NAMALWA (cell line): ENCODE measurements around the gene MYL2.

ENCODE experiments used
- DNase-seq: peaks from one replicate; pipeline ENCODE4 v3.0.0-alpha.2; 2015; ENCODE audit warnings: low spot score

Gene MYL2

DNA sequence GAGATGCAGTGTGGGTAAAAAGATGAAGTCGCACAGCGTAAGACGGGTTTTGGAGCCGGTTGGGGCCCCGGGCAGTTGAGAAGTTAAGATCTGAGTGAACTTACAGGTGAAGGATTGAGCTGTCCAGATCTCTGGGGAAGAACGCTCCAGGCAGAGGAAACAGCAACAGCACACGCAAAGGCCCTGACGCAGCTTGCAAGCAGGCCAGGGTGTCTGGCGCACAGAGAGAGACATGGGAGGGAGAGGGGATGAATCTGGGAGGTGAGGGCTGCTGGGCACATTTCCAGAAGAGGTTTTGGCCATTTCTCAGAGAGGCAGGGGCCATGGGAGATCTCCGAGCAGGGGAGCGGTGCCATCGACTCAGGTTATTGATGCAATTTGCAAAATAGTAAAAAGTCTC is 31.0 kb downstream of the MYL2 start:
- DNase-seq = no peak

DNA sequence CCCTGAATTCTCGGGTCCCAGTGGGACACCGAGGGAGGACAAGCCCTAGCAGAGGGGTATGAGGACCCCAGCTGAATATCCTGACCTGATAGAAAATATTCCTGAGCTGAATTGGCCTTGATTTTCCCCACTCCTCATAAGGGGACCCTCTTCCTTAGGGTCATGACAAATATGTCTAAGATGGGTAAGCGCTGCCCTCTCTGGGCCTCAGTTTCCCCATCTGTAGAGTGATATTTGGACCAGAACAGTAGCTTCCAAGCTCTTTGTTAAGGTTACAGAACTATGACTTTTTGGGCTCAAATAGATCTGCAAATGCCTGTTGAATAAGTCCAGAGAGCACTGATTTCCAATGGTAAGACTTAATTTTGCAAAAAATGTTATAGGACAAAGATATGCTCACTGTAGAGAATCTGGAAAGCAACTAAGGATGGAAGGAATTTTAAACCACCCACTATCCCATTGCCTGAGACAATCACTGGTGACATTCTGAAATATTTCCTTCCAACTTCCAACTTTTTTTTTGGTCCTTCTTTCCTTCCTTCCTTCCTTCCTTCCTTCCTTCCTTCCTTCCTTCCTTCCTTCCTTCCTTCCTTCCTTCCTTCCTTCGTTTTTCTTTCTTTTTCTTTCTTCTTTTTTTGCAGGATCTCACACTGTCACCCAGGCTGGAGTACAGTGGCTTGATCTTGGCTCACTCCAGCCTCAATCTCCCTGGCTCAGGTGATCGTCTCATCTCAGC is 32.0 kb downstream of the MYL2 start:
- DNase-seq = no peak

DNA sequence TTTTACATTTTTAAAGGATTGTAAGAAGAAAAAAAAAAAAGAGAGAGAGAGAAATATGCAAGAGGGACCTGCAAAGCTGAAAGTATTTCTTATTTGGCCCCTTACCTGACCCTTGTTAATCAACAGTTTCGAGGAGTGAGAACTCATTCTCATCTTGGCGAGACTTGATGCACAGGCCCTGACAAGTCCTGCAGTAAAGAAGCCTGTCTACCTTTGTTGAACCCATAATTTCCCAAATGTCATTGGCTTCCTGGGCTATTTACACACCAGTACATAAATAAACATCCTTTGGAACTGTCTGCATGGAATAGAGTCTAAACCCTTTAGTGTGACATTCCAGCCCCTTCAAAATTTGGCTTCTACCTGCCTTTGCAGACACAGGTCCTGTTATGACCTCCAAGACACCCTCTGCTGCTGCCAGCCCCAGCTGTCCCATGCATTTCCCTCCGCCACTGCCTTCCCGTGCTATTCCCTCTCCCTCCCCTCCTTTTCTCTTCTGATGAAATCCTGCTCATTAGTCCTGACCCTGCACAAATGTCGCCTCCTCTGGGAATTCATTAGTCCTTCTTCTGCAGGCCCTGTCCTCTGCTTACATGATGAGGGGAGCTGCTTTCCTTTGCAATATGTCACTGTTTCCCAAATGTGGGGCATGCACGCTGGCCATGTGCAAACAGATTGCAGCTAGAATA is 35.1 kb downstream of the MYL2 start:
- no peak for DNase-seq

DNA sequence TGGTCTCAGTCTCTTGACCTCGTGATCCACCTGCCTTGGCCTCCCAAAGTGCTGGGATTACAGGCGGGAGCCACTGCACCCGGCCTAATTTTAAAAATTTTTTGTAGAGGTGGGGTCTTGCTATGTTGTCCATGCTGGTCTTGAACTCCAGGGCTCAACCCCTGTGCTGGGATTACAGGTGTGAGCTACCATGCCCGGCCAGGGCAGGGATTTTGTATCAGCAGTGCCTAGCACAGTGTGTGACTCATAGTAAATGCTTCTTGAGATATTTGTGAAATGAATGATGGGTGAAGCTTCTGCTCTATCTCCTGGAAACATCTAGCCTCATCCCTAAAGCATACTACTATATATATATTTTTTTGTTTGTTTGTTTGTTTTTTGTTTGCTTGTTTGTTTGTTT is 37.1 kb downstream of the MYL2 start:
- no peak for DNase-seq

DNA sequence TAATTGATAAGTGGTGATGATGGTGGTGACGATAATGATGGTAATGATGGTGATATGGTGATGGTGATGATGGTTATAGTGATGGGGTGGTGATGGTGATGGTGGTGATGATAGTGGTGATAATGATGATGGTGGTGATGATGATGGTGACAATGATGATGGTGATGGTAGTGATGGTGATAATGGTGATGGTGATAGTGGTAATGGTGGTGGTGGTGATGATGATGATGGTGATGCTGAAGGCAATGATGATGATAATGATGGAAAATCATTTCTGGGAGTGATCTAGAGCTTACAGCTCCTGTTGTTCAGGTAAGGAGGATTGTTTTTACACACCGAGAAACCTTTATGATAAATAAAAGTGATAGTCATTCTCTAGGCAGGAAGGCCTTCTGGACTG is 39.7 kb downstream of the MYL2 start:
- DNase-seq = no peak

DNA sequence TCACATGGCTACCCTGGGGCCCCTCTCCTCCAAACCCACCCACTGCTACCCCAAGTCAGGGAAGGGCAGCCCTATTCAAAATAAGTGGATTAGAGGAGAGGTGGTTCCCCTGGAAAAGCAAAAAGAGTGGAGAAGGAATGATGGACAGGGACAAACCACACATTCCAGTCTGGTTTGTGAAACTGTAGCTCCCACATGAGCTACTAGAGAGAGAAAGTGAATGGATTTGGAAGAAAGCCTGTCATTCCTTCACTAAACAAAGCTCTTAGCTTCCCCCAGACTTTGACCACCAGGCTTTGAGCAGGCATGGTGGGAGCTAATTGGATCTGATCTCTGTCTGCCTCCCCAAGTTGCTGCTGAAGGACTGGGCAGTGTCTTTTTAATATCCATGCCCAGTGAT is 45.6 kb downstream of the MYL2 start:
- DNase-seq = no peak

DNA sequence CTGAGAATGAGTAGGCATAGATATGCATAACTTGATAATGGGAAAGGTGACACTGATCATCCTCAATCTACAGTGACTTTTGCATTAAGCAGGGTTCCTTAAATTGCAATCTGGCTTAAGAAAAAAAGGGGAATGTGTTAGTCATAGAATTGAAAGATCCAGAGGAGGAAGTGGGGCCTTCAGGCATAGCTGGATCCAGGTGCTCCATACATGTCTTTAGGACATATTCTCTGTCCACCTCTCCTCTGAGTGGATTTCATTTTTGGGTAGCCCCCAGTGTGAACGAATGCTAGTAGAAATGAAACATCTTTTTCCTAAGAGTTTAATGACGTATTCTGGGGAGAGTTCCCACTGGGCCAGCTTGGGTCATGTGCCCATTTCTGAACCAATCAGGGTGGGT is 46.0 kb downstream of the MYL2 start:
- no peak for DNase-seq

- no peak for DNase-seq
Observed at GRCh38 chr12:110872100-110872499, 48.3 kb downstream of the MYL2 start.

DNA sequence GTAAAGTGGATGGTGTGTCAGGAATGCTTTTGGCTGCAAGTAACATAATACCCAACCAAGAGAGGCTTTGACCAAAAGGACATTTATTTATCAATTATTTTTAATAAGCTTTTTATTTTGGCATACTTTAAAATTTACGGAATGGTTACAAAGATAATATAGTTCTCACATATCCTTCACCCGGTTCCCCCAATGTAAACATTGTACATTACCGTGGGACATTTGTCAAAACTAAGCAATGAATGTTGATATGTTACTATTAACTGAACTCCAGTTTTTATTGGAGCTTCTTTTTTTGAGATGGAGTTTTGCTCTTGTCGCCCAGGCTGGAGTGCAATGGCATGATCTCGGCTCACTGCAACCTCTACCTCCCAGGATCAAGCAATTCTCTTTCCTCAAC is 50.6 kb downstream of the MYL2 start:
- DNase-seq = no peak

DNA sequence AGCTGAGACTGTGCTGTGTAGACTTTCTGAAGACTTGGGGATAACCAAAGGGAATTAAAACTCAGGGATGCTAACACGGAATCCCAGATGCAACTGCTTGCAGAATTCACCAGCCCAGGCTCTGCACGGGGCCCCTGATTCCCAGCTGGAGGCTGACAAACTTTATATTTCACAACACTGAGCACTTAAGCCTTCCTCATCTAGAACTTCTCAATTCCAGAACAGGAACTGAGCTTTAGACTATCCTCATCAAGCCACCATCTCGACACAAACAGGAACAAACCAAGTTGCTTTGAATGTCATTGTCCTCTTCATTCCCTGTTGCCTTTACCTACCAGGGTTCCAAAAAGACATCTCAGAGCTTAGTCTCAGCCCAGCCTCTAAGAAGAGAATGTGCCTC is 51.4 kb downstream of the MYL2 start:
- no peak for DNase-seq

GRCh38 chr12:110865521-110865920 is 54.9 kb downstream of the MYL2 start:
- no peak for DNase-seq

DNA sequence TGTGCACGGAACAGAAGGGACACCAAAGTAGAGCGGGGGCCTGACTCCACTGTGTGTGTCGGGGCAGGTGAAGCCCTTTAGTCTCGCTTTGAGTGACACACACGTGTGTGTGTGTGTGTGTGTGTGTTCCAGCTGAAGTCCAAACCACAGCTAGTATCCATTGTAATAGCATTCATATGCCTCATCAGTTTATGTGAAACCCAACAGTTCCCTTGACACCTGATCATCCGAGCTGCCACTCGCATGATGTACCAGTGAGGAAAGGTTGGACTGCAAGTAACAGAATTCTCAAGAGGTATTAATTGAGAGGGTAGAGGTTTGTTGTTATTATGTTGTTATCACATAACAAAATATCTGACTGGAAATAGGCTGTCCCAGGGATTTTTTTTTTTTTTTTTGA is 57.2 kb downstream of the MYL2 start:
- no peak for DNase-seq

- DNase-seq = no peak
Observed at GRCh38 chr12:110862329-110862728, 58.0 kb downstream of the MYL2 start.

DNA sequence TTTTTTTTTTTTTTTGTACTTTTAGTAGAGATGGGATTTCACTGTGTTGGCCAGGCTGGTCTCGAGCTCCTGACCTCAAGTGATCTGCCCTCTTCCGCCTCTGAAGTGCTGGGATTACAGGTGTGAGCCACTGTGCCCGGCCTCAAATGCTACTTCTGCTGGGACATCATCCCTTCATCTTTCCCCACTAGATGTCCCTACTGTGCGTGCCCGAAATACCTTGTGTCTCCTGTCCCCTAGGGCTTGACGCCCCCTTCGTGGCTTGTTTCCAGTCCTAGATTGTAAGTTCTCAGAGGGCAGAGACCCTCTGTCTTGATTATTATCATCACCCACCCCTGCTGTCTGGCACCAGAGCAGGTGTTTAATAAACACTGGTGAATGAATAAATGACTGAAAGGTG is 58.6 kb downstream of the MYL2 start:
- DNase-seq = no peak
